Upper lobe of left lung (tissue), 4 donors: ENCODE results near the gene MRTFB.

Experiments used
- CTCF ChIP-seq, 6 experiments: fragments of 450-650 bp in 4 of 6; fragments of 200-600 bp in 2 of 6; sonication (generic) in 2 of 6; IDR thresholded peaks; one replicate each; pipeline ENCODE4 v1.5.1; 2016 to 2019; ENCODE audit warnings: antibody characterized with exemption in 6 of 6
- EP300 ChIP-seq, 4 donors: sonication (generic); formaldehyde crosslinking; IDR thresholded peaks; one replicate each; pipeline ENCODE4 v1.5.1; 2017; ENCODE audit warnings: antibody characterized with exemption in 4 of 4, control low read depth in 2 of 4
- POLR2AphosphoS5 ChIP-seq, 2 donors: sonication (generic); formaldehyde crosslinking; IDR thresholded peaks; one replicate each; pipeline ENCODE4 v1.5.1; 2017; ENCODE audit warnings: antibody characterized with exemption in 2 of 2

- TF ChIP-seq POLR2AphosphoS5 (IDR thresholded peaks at IDR 0.05) = no peak
- no peak for TF ChIP-seq CTCF (IDR thresholded peaks at IDR 0.05)
- TF ChIP-seq EP300 (IDR thresholded peaks at IDR 0.05) = no peak
Measured at GRCh38 chr16:14251419-14251818, 180.3 kb downstream of the MRTFB start.
